ENCODE results near the gene LRRC27.

The LRRC27 gene

DNA sequence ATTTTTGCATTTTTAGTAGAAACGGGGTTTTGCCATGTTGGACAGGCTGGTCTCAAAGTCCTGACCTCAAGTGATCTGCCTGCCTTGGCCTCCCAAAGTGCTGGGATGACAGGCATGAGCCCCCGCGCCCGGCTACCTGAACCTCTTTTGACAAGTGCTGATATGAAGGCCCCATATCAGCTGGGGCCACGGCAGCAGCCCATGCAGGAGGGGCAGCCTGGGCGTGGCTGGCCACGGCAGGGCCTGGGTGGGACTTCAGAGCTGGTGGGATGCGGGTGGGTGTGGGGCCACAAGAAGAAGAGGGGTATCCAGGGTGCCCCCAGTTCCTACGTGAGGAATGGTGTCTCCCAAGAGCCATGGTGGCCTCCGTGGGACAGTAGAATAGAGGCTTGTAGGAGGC lies 6.9 kb downstream of the LRRC27 start:
- DNase-seq (ENCODE audit: low read depth in 1 of 2, low spot score in 1 of 2) = no peak
- H3K4me3 ChIP-seq (replicated peaks; ENCODE audit: insufficient read depth, low read length) = no peak overlapping the region
- no peak overlapping the region for H3K27ac ChIP-seq (replicated peaks)
- no peaks in the 10 kb centered on the region for H3K27me3 ChIP-seq (ENCODE audit: insufficient read depth, poor library complexity, severe bottlenecking)
- TF ChIP-seq GABPA (IDR thresholded peaks at IDR 0.05; ENCODE audit: low read depth) = no peak
- no peak for TF ChIP-seq POLR2AphosphoS5 (IDR thresholded peaks at IDR 0.05; ENCODE audit: low read depth)
- TF ChIP-seq, protein P1, sequence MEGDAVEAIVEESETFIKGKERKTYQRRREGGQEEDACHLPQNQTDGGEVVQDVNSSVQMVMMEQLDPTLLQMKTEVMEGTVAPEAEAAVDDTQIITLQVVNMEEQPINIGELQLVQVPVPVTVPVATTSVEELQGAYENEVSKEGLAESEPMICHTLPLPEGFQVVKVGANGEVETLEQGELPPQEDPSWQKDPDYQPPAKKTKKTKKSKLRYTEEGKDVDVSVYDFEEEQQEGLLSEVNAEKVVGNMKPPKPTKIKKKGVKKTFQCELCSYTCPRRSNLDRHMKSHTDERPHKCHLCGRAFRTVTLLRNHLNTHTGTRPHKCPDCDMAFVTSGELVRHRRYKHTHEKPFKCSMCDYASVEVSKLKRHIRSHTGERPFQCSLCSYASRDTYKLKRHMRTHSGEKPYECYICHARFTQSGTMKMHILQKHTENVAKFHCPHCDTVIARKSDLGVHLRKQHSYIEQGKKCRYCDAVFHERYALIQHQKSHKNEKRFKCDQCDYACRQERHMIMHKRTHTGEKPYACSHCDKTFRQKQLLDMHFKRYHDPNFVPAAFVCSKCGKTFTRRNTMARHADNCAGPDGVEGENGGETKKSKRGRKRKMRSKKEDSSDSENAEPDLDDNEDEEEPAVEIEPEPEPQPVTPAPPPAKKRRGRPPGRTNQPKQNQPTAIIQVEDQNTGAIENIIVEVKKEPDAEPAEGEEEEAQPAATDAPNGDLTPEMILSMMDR (IDR thresholded peaks at IDR 0.05; ENCODE audit: insufficient read depth, low read length) = no peak

- DNase-seq (ENCODE audit: low read depth in 1 of 2, low spot score in 1 of 2) = no peak
- no peak for TF ChIP-seq GABPA (IDR thresholded peaks at IDR 0.05; ENCODE audit: low read depth)
- no peak for TF ChIP-seq SPI1 (IDR thresholded peaks at IDR 0.05; ENCODE audit: borderline replicate concordance, low read depth)
- TF ChIP-seq, protein P1 (IDR thresholded peaks at IDR 0.05; ENCODE audit: insufficient read depth, low read length) = no peak
- TF ChIP-seq REST (IDR thresholded peaks at IDR 0.05; ENCODE audit: insufficient replicate concordance, low read depth) = no peak
- TF ChIP-seq POLR2AphosphoS5 (IDR thresholded peaks at IDR 0.05; ENCODE audit: low read depth) = no peak
- no peaks in the 10 kb centered on the region for H3K27me3 ChIP-seq (ENCODE audit: insufficient read depth, poor library complexity, severe bottlenecking)
- no peak overlapping the region for H3K27ac ChIP-seq (replicated peaks)
- H3K4me3 ChIP-seq (replicated peaks; ENCODE audit: insufficient read depth, low read length) = no peak overlapping the region
Measured at GRCh38 chr10:132339276-132339675, 7.3 kb downstream of the LRRC27 start.

- H3K27ac ChIP-seq (replicated peaks) = no peak overlapping the region
- DNase-seq (ENCODE audit: low read depth in 1 of 2, low spot score in 1 of 2) = no peak
- H3K4me3 ChIP-seq (replicated peaks; ENCODE audit: insufficient read depth, low read length) = no peak overlapping the region
- no peaks in the 10 kb centered on the region for H3K27me3 ChIP-seq (ENCODE audit: insufficient read depth, poor library complexity, severe bottlenecking)
- TF ChIP-seq, protein P1 (IDR thresholded peaks at IDR 0.05; ENCODE audit: insufficient read depth, low read length) = no peak
- TF ChIP-seq GABPA (IDR thresholded peaks at IDR 0.05; ENCODE audit: low read depth) (no peak), SPI1 (IDR thresholded peaks at IDR 0.05; ENCODE audit: borderline replicate concordance, low read depth) (no peak), REST (IDR thresholded peaks at IDR 0.05; ENCODE audit: insufficient replicate concordance, low read depth) (no peak), POLR2AphosphoS5 (IDR thresholded peaks at IDR 0.05; ENCODE audit: low read depth) (no peak)
Measured at GRCh38 chr10:132341017-132341416, 9.0 kb downstream of the LRRC27 start.

GRCh38 chr10:132341781-132342180 lies 9.8 kb downstream of the LRRC27 start:
- TF ChIP-seq SPI1 (IDR thresholded peaks at IDR 0.05; ENCODE audit: borderline replicate concordance, low read depth) (no peak), POLR2AphosphoS5 (IDR thresholded peaks at IDR 0.05; ENCODE audit: low read depth) (no peak), REST (IDR thresholded peaks at IDR 0.05; ENCODE audit: insufficient replicate concordance, low read depth) (no peak), GABPA (IDR thresholded peaks at IDR 0.05; ENCODE audit: low read depth) (no peak)
- TF ChIP-seq, protein P1 (IDR thresholded peaks at IDR 0.05; ENCODE audit: insufficient read depth, low read length) = no peak
- no peak overlapping the region for H3K4me3 ChIP-seq (replicated peaks; ENCODE audit: insufficient read depth, low read length)
- no peak for DNase-seq (ENCODE audit: low read depth in 1 of 2, low spot score in 1 of 2)
- no peak overlapping the region for H3K27ac ChIP-seq (replicated peaks)
- H3K27me3 ChIP-seq (ENCODE audit: insufficient read depth, poor library complexity, severe bottlenecking) = no peaks in the 10 kb centered on the region

All from HL-60 (cell line).